Measurements from ENCODE around the gene PYGM. TPM values are rescaled to one million over a fixed set of nuclear protein-coding genes. Genes with fewer than 3 reads are reported as not detected.

PYGM gene
- total and polyA plus RNA-seq, 2 of the 8 experiments (the other 6 are each of a cell fraction or from before 2014, with no cell fraction given) = 9.6 to 10.0 TPM

GRCh38 chr11:64793271-64794160 lies 33.7 kb upstream of the PYGM start (continued):
- no peak for TF ChIP-seq EP300 (IDR thresholded peaks at IDR 0.05; ENCODE audit: borderline replicate concordance in 1 of 2, low read depth in 2 of 2, low read length in 2 of 2)
- no peak for TF ChIP-seq CEBPB (IDR thresholded peaks at IDR 0.05; ENCODE audit: low read depth, low read length)
- TF ChIP-seq BACH1 (IDR thresholded peaks at IDR 0.05; ENCODE audit: low read length) = no peak
- TF ChIP-seq HDAC2 (IDR thresholded peaks at IDR 0.05; ENCODE audit: borderline replicate concordance in 1 of 2, low read depth in 2 of 2, low read length in 2 of 2) = no peak
- TF ChIP-seq EZH2 (IDR thresholded peaks at IDR 0.05; ENCODE audit: low read depth, low read length, severe bottlenecking) = no peak
- TF ChIP-seq CREB1 (IDR thresholded peaks at IDR 0.05) = no peak
- no peak for TF ChIP-seq CHD2 (IDR thresholded peaks at IDR 0.05; ENCODE audit: low read length)
- no peak for TF ChIP-seq HDAC6 (IDR thresholded peaks at IDR 0.05; ENCODE audit: low read depth, low read length)
- TF ChIP-seq SIRT6 (IDR thresholded peaks at IDR 0.05; ENCODE audit: low read length) = no peak
- TF ChIP-seq CHD7 (IDR thresholded peaks at IDR 0.05; ENCODE audit: insufficient replicate concordance, low read length) = no peak
